OCI-LY7 (cell line): ENCODE results near the gene CABP1.

Experiments
- EZH2phosphoT487 ChIP-seq: fragments of 200-600 bp; sonication (generic); IDR thresholded peaks from 2 replicates; pipeline ENCODE4 v1.6.1; 2018; ENCODE audit warnings: low read depth, borderline replicate concordance, mild to moderate bottlenecking, mixed run types, antibody characterized with exemption, low read length, moderate library complexity, mixed read lengths
- TF ChIP-seq, protein P1 (sequence below): fragments of 200-600 bp; sonication (generic); conservative IDR thresholded peaks from 2 replicates; pipeline ENCODE4 v1.5.1; 2014; ENCODE audit warnings: mild to moderate bottlenecking, antibody characterized with exemption, low read length, moderate library complexity, mixed read lengths

DNA sequence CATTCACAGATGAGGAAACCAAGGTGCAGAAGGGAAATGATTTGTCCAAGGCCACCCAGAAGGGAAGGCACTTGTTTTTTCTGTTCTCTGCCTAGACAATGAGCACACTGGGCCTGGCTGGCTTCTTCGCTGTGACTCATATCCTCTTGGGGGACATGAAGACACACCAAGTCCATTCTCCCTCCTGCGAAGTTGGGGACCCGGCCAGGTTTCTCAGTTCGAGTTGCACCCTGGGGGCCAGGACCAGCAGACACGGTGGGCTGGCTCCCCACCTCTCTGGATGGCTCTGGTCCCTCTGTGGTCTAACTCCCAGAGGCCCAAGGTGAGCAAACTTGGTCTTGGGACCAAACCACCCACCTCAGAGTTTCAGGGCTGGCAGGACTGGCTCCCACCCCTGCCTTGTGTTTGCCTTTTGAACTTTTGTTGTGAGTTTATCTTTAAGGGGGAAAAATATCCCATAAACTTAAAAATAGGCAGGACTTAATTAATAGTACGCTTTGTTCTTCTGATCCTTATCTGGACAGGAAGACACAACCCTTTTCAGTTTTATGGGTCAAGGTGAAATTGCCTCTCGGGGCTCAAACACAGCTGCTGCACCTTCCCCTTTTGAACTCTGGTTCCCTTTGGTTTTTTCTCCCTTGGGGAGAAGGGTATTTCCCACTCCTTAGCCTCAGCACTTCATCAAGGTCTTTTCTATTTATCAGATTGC lies 37.5 kb downstream of the CABP1 start:
- TF ChIP-seq EZH2phosphoT487, result no peak
- TF ChIP-seq, protein P1, sequence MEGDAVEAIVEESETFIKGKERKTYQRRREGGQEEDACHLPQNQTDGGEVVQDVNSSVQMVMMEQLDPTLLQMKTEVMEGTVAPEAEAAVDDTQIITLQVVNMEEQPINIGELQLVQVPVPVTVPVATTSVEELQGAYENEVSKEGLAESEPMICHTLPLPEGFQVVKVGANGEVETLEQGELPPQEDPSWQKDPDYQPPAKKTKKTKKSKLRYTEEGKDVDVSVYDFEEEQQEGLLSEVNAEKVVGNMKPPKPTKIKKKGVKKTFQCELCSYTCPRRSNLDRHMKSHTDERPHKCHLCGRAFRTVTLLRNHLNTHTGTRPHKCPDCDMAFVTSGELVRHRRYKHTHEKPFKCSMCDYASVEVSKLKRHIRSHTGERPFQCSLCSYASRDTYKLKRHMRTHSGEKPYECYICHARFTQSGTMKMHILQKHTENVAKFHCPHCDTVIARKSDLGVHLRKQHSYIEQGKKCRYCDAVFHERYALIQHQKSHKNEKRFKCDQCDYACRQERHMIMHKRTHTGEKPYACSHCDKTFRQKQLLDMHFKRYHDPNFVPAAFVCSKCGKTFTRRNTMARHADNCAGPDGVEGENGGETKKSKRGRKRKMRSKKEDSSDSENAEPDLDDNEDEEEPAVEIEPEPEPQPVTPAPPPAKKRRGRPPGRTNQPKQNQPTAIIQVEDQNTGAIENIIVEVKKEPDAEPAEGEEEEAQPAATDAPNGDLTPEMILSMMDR, result no peak
